ENCODE results near the gene PLA2G2D.

- TF ChIP-seq CTCF (IDR thresholded peaks at IDR 0.05), result no peak
- TF ChIP-seq POLR2A (IDR thresholded peaks at IDR 0.05), result no peak
These were observed 29.8 kb downstream of the PLA2G2D start for GRCh38 chr1:20089328-20090077.
